ENCODE results near the gene HOXD13.

HOXD13 gene

GRCh38 chr2:176121190-176122051 is 28.9 kb downstream of the HOXD13 start:
- no peak for DNase-seq

- DNase-seq, result peak; percentile 94
Observed at GRCh38 chr2:176122052-176122682, 29.6 kb downstream of the HOXD13 start.

GRCh38 chr2:176122683-176123410 is 30.3 kb downstream of the HOXD13 start, which contains the start of gene HOXD9:
TSS of gene HOXD9 (plus strand) at chr2:176122719. CDS start at chr2:176122769, 50 bp downstream.
- peak; percentile 83 for DNase-seq

- peak; percentile 58 for DNase-seq
Observed at GRCh38 chr2:176123411-176124109, 31.0 kb downstream of the HOXD13 start.

- no peak for DNase-seq
Observed at GRCh38 chr2:176124110-176124946, 31.8 kb downstream of the HOXD13 start.

- no peak for DNase-seq
Observed at GRCh38 chr2:176124947-176125771, 32.6 kb downstream of the HOXD13 start.

GRCh38 chr2:176125772-176126054 is 33.2 kb downstream of the HOXD13 start:
- DNase-seq, result no peak

- peak; percentile 79 for DNase-seq
Observed at GRCh38 chr2:176126929-176127773, 34.6 kb downstream of the HOXD13 start.

GRCh38 chr2:176127774-176128072 is 35.2 kb downstream of the HOXD13 start:
- no peak for DNase-seq

- DNase-seq, result peak; percentile 77
Observed at GRCh38 chr2:176128172-176128981, 35.9 kb downstream of the HOXD13 start.

- peak; percentile 93 for DNase-seq
Observed at GRCh38 chr2:176128982-176129796, 36.7 kb downstream of the HOXD13 start, which contains the start of gene HOXD8. TSS of gene HOXD8 (plus strand) at chr2:176129705. CDS start at chr2:176130367, 662 bp downstream.

GRCh38 chr2:176129813-176130146 is 37.3 kb downstream of the HOXD13 start:
- DNase-seq, result peak; percentile 86

GRCh38 chr2:176130147-176130956 is 37.8 kb downstream of the HOXD13 start:
- peak; percentile 86 for DNase-seq

- DNase-seq, result no peak
Observed at GRCh38 chr2:176130957-176131847, 38.7 kb downstream of the HOXD13 start.

- DNase-seq, result no peak
Observed at GRCh38 chr2:176131848-176132158, 39.3 kb downstream of the HOXD13 start.
